SIG-M5 (cell line): ENCODE data around the gene KIF5C.

Experiments
- DNase-seq: peaks from one replicate; lab custom pipeline; 2025; lab: John Stamatoyannopoulos, UW

The KIF5C gene

GRCh38 chr2:148926291-148926961 lies 51.4 kb downstream of the KIF5C start:
- DNase-seq = peak; percentile 2

DNA sequence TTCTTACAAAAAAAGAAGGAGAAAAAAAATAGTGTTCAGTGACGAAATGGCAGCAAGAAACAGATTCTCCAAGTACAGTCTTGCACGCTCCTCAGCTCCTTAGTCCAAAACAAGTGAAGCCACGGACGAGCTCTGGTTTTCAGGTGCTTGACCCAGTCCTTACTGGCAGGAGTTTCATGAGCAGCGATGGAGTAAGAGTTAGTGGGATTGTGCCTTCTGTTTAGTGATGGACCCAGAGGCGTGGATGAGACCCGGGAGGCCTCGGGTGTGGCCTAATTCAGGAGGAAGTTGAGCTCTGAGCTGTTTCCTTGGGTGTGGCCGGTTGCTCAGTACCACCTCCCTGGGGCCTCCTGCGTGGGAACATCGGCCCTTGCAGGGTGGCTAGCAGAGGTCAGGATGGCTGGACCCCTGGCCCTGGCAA lies 52.0 kb downstream of the KIF5C start:
- no peak for DNase-seq

DNA sequence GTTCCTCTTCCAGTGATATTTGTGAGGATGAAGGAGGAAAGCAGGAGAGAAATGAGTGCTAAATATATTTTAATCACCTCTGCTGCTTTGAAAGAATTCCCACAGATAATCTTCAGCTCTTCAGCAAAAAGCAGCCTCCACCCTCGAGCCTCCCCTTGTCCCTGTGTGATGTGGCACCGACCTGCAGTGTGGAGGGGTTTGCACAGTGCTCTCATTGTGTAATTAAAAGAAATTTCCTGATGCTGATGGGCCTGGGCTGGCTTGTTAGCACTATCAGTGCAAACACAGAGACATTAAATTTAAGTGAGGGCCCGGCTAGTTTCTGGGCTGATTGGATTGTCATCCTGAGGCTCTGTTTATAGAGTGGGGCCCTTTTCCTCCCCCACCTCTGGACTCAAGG lies 53.4 kb downstream of the KIF5C start:
- no peak for DNase-seq

DNA sequence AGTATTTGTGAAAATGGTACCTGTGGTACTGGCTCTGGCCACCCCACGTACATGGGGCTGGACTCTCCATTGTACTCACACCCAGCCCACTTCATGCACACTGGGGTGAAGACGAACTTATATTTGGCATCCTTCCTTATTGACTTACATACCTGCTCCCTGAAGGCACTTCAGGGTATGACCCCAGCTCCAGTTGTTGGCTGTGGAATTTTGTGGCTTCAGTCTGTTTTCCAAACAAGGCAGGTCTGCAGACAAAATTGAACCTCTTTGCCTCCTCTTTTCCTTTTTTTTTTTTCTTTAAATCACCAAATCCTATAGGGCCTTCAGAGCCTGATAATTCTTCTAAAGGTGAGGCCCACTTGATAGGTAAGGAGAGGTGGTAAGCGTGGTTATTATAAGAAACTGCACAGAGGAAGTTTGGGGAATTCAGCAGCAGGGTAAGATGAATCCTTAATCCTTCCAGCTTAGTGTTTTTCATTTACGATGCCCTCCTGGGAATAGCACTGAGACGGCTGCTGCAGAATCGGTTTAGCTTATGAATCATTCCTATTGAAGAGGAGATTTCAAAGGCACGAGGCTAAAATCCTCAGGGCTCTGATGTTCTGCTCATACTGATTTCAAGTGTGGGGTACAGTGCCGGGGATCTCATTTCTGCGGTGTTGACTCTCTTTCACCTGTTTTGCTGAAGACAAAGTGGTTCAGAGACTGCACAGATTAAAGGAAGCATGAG lies 55.2 kb downstream of the KIF5C start:
- no peak for DNase-seq

DNA sequence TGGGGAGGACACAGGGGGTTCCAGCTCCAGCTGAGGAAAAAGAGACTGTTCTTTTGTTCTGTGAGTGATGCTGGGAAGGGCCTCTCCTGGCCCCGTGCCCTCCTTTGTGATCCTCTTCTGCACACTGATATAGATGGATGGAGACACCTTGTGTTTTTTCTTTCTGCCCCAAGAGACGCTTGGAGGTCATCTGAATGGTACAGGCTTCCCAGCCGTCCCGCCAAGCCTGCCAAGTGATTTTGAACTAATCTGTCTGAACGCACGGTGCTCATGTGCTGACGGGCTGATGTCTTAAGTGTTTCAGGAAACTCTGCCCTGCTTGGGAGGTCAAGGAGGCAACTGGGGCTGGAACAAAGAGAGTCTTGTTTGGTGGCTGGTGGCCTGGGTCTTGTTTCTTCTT lies 57.5 kb downstream of the KIF5C start:
- DNase-seq = no peak

GRCh38 chr2:148933456-148933855 lies 58.4 kb downstream of the KIF5C start:
- DNase-seq = no peak

GRCh38 chr2:148935791-148936190 lies 60.8 kb downstream of the KIF5C start:
- DNase-seq = no peak

GRCh38 chr2:148936857-148937450 lies 61.9 kb downstream of the KIF5C start:
- DNase-seq = no peak

- no peak for DNase-seq
Measured at GRCh38 chr2:148939271-148939670, 64.2 kb downstream of the KIF5C start.

DNA sequence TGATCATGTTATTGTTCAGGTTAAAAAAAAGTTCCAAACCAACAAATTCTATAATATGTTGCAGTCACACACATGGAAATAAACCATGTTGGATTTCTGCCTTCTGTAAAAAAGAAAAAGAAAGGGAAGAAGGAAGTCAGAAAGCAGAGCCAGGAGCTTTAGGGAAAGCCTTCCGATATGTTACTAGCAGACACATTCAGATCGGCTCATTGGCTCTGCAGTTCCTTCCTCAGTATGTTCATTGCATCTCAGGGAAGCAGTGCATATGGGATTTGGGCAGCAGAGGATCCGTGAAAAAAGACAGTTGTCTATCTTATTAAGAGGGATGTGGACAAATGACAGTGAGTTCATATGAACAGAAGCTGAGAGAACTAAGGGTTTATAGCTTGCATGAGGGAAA lies 68.1 kb downstream of the KIF5C start:
- no peak for DNase-seq

GRCh38 chr2:148944536-148944935 lies 69.5 kb downstream of the KIF5C start:
- DNase-seq = no peak

DNA sequence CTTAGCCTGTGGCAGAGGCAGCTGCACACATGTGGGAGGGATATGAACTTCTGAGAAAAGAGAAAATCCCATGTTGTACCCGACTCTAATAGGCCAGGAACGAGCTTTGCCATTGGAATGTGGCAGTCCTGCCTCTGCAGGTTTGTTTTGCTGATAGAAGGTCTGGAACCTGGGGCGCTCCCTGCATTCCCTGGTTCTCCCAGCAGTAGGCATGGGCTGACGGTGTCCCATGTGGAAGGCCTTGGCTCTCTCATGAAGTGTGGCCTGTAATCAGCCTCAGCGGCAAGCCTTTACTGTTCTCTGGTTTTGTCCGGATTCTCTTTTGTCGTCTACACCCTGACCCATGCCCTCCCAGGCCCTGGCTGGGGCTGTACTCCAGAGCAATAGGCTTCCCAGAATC lies 72.3 kb downstream of the KIF5C start:
- DNase-seq = no peak

DNA sequence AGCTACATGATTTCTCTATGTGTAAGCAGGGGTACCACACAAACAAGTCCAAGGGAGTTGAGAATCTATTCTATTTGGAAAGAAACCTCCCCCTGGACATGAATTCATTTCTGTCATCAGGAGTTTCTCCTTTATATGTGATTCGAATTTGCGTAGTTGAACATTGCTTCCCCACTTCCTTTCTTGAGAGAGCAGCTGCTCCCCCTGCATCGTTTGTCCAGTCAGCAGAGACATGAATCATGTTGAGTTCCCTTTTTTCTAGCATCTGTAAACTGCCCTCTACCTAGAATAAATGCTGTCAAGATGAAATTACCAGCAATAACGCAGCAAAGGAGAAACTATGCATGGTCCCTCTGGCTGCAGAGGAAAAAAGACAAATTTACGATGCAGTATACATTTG lies 73.8 kb downstream of the KIF5C start:
- no peak for DNase-seq

DNA sequence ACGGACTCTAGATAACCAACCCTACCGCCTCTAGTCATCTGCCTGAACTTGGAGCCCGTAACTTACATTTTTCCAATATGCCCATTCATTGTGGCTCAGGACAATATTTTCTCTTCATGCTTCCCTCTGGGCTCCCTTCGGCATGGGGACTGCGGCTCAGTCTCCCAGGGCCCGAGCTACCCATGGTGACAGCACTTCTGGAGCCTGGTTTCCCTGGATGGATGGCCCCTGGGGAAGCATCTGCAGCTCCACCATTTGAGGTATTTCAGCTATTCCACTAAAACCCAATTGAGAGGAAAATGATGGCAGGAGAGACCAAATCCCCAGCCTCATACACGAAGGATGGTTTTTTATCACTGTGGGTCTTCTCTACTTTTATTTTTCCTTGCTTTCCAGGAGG lies 74.3 kb downstream of the KIF5C start:
- DNase-seq = no peak

GRCh38 chr2:148952621-148953020 lies 77.6 kb downstream of the KIF5C start:
- DNase-seq = no peak

- DNase-seq = no peak
Measured at GRCh38 chr2:148953426-148953825, 78.4 kb downstream of the KIF5C start.

DNA sequence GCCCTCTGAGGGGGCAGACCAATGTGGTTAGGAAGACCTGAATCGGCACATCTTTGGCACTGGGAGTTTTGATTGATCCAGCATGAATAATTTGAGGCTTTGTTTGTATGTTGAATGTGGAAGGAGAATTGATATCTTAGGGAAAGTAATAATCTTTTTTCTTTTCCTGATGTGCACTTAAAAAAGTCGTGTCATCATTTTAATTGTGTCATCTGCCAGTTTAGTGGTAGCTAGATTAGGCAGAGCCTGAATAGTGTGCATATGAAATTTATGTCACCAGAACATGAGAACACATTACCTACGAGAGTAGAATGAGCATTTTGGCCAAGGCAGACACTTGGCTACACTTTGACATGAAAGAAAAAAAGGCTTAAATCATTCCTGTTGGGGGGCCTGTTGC lies 79.5 kb downstream of the KIF5C start:
- DNase-seq = no peak

DNA sequence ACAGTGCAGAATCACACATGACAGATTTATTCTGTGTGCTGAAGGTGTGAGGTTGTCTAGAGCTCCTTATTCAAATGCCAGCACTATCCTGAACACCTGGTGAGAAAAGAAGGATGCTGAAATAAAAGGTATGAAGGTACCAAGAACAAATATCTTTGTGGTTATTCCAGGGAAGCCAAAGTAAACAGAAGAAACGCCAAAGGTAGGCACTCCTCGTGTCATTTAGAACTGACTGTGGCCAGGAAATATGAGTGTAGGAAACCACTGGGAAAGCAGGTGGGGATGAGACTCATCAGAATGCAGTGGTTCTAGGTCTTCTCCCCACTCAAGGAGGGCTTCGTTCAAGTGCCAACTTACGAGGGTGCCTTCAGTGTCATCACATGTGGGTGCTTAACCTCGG lies 80.8 kb downstream of the KIF5C start:
- DNase-seq = no peak

DNA sequence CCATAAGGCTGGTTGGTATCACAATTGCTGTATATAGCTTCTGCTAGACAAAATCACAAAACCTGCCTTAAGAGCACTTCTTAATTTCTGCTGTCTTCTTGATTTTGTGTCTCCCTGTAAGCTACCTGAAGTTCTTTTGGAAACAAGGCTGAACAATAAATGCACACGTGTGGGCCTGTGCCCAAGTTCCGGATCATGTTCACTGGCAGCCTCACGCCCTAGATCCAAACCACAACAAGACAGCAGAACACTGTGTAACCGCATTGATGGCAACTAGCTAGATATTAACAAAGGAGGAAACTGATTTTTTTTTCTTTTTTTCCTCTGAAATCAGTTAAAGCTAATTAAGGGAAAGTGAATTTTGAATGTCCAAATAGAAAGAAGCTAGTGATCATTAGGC lies 82.0 kb downstream of the KIF5C start:
- no peak for DNase-seq

DNA sequence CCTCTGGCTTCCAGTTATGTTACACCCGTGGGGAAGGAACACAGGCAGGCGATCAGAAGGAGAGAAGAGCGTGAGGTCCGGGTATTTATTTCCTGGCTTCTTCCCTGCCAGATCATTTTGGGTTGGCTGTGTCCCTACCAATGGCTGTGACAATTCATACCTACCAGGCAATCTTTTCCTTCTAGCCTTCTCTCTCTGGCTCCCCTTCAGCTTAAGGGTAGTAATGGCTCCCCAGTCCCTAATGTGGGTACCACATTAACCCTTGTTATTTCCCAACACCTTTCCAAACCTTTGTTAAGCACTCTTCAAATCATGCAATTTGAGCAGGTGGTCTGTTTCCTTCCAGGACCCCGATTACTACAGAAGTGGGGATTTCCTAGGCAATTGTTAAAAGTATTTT lies 84.7 kb downstream of the KIF5C start:
- DNase-seq = no peak

- no peak for DNase-seq
Measured at GRCh38 chr2:148960483-148960882, 85.5 kb downstream of the KIF5C start.

- no peak for DNase-seq
Measured at GRCh38 chr2:148963461-148963860, 88.4 kb downstream of the KIF5C start.

DNA sequence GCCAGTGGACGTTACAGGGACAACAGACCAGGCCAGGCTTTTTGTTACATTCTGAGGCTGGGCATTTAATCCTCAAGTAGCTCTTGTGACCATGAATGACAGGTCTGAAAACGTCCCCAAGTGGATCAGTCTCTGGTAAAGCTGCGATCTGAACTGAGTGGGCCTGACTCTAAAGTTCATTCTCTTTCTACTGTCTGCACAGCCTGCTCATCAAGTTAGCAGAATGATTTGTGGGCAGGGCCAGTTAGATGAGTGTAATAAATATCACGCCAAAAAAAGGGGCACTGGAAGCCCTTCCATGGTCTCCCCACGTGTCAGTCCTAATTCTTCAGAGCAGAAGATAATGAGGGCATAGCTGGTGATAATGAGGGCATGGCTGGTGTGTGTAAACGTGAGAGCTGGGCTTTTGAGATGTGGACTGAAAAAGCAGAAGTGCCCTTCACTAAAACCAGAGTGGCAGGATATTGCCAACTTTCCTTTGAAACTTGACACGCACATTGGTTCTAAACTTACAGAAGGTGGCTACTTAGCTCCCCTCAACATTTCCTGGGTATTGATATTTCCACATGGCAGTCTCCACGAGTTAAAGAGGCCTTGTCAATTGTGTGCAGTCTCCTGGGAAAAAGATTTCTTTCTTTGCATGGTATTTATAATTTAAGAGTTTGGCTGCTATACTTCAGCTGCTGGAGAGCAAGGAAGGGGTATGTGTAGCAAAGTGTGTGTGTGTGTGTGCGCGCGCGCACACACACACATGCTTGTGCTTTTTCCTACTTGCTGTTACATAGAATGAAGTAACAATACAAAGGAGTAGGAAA lies 90.8 kb downstream of the KIF5C start:
- peak; percentile 45 for DNase-seq
